GM19372 (cell line): Measurements from ENCODE around the gene IGSF9B.

Experiments used
- ATAC-seq: cut with Tn5 transposase; IDR thresholded peaks from one replicate; pipeline ENCODE4 v1.9.1; 2021; ENCODE audit warnings: mild to moderate bottlenecking, low read depth, moderate library complexity; ENCODE audit not compliant: unreplicated experiment

The IGSF9B gene

DNA sequence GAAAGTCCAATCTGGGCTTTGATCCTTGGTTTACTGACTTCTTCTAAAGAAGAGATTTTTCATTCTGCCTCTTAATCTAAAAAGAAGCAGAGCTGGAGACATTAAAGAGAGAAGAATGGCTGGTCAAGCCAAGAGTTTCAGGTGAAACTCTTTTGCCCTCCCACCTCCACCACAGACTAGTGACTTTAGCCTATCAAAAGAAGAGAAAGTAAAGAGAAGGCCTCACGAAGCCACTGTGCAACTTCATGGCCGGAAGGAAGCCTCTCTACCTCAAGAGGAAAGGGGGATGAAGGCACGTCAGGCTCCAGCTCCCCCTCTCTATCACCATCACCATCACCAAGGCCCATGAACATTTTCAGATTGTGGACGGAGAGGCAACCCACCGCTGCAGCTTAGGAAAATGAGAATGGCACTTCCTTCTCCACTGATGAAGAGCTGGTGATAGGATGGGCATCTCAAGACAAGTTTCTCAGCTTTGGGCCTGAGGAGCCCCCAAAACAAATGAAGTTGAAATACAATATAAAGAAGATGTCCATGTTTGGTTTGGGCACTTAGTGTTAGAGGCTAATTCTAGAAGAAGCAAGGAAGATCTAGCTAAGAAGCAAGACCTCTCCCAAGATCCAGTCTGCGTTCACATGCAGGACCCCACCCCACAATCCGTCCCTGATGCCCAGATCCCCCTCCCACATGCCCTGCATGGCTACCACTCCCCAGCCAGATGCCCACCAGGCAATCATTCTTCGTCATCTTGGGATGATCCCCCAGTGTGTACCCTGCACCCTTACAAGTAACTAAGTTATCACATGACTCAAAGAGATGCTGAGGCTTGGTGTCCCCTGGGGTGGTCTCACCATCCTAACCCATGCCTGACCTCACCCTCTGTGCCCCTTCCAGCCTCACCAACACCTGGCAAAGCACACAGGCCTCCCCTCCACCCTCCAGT is 52.6 kb downstream of the IGSF9B start:
- no peak for ATAC-seq

DNA sequence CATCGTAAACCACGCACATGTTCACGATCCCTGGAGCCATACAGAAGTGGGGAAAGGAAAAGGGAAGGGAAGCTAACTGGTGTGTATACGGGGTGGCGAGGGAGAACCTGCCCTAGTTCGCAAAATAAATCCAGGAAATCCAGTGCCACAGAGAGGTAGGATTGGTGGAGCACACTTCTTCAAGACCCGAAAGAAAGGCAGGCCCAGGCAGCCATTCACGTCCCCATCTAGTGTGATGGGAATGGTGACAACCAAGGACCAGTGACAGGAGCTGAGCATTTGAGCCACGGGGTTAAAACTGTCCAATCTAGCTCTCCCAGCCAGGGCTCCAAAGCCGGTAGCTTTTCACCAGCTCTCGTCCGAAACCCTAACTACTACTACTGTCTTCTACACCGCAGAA is 53.7 kb downstream of the IGSF9B start:
- ATAC-seq, result no peak

DNA sequence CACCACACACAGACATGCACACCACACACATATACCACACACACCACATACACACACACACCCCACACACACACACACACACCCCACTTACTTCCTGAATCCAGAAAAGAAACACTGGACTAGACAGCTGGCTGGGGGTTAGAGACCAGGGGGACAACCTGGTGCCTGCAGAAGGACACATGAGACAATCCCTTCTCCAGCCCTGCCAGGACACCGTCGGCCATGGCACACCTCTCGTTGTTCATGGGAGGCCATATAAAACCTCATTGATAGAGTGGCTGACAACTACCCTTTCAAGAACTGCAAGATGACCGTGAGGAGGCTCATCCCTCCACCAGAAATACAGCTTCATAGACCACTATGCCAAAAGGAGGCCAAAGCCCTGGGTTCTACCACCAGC is 54.3 kb downstream of the IGSF9B start:
- ATAC-seq, result no peak

DNA sequence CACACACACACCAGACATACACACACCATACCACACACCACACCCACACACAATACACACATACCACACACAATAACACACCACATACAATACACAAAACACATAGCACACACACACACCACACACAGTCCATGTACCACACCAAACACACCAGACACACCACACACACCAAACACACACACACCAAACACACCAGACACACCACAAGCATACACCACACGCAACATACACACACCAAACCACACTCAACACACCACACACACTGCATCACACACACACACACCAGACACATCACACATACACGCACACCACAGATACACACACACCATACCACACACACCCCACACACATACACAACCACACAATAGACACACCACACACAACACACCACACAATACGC is 54.8 kb downstream of the IGSF9B start:
- ATAC-seq, result no peak

DNA sequence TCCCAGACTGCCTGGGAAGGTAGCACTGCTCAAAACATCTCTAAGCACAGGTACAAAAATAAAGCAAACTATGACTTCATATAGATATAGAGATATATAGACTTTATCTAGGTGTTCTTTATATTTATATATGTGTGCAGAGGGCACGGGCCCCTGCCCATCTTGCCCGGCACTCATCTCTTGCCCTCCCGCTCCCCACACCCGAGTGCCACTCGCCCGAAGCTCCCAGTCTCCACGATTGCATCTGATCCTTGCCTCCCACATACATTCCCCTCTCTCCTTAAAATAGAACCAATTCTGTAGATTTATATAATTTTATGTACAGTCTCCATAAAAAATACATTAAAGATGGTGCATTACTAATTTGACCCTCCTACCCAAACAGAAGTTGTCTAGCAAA is 55.5 kb downstream of the IGSF9B start:
- no peak for ATAC-seq

DNA sequence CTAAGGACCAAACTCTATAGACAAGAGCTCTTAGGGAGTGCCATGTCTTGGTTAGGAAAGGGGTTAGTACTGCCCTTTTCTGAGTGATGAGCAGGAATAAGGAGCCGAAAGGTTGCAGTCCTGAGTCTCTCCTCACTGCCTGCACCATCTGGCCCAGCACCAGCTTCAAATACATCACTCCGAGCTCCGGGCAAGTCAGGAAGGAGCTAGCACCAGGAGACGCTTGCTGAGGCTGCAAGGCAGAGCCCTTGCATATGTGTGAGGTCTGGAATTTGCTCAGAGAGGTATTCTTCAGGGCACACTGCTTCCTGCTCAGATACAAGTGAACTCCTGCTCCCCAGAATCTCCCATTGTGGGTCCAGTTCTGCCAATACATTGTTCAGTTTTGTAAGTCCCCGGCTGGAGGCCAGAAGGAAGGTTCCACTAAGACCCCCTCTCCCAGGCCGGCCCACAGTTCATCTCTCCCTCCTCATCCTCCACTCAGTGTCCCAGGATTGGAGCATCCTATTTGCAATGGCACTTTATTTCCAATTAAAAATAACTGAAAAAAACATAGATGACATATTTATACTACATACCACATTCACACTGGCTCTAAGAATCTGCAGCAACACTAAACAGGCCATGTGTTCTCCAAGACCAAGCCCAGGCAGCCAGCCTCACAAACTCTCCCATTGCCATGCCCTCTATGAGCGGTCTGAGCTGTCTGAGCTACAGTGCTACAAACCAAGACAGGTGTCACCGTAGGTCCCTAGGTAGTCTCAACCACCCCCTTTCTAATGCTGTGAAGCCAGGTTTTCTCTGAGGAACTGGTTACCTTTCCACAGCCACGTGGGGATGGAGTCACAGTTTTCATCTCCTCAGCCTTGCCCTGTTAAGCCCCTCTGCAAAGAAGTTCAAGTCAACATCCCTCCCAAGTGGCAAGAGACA is 56.3 kb downstream of the IGSF9B start:
- no peak for ATAC-seq

DNA sequence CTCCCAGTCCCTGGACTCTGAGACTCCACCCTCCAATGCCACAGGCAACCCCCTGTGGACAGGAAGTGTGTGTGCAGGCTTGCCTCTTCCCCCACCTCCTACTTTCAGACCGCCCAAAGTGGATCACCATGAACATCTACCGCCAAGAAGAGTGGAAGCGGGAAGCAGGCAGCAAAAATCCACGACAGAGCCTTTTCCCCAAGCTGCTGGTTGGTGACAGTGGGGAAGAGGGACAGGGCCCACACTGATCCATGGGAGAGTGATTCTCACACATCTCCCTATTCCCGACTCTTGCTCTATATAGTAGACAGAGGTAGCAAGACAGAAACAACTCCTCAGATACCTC is 58.0 kb downstream of the IGSF9B start:
- ATAC-seq, result no peak

DNA sequence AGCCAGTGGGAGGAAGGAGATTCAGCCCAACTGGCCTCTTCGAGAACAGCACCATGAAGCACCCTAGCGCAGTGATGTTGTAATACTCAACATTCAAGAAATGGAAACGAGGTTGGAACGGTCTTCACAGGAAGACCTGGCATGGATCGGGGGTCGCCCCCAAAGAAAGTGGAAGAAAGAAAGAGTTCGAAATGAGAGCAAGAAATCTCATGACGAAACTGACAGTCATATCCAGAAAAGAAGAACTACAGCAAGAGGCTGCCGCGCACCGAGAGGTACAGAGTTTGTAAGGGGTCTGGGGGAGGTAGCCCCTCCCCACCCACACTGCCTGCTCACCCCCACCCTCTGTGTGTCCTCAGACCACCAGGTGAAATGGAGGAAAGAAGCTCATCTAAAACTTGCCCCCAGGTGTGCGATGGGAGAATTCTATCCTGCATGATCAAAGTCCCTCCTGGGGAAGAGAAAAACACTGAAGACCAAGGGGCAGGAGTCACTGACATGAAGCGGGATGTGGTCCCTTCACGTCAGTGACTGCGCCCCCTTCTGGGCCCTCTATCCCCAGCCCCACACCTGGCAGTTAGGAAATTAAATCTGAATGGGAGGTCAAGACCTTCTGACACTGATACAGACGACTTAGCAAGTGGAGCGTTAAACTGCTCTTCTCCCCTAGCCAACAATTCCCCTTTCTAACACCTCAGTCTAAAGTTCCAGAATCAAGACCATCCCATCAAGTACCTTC is 58.6 kb downstream of the IGSF9B start:
- ATAC-seq, result no peak

DNA sequence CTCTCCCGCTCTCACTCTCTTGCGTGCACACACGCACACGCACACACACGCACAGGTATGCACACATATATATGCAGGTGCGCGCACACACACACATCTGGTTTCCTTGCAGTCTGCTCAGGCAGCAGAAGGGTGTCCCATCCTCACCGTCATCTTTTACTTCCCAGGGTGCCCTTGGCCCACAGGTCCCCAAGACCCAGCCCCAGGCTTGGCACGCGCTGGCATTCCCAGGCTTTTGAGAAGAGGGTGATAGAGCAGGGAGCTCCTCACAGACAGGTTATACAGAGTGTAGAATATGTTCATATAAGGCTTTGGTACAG is 59.5 kb downstream of the IGSF9B start:
- no peak for ATAC-seq

DNA sequence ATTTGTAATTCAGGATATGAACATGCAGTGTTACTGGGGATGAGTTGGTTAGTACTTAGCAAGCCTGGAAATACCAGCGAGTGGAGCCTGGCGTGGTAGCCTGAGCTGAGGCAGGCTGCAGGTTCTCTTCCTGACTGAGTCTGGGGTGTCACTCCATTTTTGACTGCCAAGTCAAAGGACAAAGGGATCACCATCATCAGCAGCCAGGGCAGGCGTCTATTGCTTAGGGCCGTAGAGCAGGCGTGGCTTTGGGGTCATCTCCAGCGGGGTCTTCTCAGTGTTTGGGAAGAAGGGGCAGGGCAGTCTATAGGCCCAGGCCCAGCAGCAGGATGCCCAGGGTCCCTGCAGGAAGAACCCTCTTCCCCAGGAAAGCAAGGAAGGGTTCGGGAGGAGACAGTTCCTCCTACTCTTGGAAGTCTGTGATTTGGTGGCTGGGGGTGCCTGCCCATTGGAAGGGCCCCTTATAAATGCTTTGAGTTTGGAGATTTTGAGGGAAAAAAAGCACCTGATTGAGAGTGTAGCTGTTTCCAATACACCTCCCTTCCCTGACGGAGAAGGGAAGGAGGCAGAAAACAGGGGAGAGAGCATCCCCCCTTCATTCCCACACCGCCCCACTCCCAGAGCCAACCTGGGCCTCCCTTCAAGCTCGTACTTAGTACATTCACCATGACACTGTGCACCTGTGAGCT is 60.0 kb downstream of the IGSF9B start:
- no peak for ATAC-seq

DNA sequence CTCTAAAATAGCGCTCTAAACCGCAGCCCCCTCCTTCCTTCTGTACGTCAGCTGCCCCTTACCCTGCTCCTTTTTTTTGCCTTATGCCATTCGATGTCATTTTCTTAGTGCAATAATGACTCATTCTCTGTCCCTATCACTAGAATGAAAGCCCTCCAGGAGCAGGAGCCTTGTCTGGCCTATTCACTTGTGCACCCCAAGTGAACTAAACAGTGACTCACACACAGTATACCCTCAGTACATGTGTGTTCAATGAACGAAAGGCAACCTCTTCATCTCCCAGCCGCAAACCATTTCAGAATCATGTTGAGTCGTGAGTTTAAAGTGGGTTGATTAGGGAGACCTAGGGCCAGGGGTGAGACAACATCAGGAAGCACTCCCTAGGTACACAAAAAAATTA is 60.7 kb downstream of the IGSF9B start:
- no peak for ATAC-seq

DNA sequence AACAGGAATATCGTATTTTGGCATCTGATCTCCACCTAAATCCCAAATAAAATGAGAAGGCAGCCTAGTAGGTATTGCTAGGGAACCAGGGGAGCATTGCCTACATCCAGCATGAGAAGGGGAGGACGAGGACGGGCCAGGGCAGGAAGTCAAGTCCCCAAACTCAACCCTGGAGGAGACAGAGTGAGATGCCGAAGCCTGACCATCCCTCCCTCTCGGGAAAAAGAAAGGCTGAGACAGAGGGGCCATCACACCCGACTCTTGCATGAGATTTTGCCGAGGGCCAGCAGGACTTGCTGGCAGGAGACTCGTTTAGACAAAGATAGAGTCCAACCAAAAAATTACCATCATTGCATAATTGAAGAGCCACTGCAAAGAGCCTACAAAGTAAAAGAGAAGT is 61.2 kb downstream of the IGSF9B start:
- no peak for ATAC-seq

DNA sequence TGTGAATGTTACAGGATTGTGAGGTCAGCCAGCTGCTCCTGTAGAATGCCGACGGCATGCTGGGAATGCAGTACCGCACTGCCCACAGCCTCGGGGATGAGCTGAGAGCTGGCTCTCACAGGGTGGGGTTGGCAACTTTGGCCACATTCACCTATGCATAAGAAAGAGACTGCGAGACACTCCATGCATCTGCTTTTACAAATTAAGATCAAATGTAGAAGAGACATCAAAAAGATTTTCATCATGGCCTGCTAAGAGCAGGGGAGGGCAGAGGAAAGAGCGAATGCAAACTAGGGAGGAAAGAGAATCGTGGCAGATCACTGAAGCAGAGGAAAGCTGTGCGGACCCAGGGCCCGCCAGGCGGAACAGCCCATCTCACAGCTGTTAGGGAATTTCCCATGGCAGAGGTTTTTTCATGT is 61.7 kb downstream of the IGSF9B start:
- ATAC-seq, result no peak

DNA sequence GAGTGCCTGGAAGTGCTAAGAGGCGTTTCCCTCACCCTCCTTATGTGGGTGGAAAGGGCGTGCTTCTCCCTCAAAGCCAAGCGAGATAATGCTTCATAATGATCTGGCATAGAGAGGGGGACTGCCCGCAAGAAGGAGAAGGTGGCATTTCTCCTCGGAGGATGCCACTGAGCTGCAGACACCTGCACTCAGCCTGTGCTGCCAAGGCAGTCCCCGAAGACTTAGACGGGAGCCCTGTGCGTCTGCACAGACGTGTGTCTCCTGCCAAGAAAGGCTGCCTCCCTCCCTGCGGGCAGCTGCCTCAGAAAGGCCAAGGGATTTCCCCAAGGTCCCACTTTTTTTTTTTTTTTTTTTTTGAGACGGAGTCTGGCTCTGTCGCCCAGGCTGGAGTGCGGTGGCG is 63.4 kb downstream of the IGSF9B start:
- ATAC-seq, result no peak

DNA sequence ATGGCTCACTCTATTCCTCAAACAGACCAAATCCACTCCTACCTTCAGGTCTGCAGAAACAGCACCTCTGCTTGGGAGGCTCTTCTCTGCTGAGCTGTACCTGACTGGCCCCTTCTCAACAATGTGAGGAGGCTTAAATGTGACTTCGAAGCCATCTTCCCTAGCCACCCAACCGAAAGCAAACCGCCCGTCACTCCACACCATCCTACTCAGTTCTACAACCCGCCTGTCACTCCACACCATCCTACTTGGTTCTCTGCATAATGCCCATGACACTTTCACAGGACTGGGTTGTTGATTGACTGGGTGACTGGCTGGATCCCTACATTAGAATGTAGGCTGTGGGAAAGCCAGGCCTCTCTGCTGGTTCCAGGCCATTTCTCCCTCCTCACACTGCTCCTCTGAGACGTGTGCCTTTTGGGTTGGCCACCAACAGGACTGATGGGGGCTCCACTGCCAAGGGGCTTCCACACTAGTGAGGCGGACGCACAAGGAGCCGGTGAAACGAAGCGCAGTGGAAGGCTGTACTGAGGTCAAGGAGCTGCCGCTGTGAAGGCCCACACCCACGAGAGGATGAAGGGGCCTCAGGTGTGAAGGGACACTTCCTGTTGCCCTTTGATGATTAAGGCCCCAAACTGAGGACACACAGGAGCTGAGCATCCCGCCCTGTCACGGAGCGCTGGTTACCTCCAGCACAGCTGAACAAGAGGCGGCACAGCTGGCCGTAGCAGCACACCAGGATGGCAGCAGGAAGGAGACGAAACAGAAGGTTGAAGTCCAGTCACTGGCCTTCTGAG is 64.0 kb downstream of the IGSF9B start:
- ATAC-seq, result no peak

DNA sequence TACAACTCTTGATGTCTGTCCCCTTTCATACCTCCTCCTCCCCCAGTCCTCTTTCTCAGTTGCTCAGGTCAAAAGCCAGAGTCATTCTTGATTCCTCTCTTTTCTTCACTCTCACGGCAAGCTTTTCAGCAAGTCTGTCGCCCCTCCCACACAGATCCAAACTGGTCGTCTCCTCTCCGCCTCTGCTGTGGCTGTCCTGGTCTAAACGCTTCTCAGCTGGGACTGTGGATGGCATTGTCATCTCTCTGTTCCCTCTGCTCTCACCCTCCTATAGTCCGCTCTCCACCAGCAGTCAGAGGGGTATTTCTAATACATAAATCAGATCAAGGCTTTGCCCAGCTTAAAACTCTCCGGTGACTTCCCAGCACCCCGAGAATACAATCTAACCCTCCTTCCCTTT is 64.6 kb downstream of the IGSF9B start:
- no peak for ATAC-seq

DNA sequence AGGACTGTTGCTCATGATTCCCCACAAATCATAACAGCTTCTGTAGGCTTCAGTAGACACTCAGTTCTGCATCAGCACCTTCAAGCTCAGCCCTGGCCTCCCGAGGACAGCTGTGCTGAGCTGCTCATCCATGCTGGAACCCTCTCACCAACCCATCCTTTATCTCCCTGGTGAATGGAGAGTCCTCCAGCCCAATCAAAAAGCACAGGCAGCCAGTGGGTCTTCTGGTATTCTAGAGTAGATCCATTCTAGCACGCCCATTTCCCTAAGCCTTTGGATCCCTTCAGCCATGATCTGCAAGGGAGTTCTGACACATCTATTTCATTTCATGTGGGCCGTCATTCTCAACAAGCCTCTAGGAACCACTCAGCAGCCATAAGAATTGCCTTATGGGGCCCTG is 66.9 kb downstream of the IGSF9B start:
- ATAC-seq, result no peak

DNA sequence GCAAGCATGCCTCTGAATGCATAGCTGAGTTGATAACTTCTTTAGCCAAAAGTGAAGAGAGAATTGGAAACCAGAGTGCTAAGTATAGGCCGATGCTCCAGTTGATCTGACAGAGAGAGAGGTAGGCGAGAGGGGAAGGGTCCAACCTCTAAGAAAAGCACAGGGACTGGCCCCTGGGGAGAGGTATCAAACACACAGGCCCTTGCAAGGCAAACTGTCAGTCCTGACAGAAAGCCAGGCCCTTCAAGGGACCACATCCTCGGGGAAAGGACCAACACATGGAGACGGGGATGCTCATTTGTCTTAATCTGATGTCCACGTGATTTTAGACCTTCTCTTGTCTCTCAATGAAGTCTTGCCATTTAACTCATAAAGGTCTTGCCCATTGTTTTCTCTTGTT is 67.6 kb downstream of the IGSF9B start:
- ATAC-seq, result no peak

DNA sequence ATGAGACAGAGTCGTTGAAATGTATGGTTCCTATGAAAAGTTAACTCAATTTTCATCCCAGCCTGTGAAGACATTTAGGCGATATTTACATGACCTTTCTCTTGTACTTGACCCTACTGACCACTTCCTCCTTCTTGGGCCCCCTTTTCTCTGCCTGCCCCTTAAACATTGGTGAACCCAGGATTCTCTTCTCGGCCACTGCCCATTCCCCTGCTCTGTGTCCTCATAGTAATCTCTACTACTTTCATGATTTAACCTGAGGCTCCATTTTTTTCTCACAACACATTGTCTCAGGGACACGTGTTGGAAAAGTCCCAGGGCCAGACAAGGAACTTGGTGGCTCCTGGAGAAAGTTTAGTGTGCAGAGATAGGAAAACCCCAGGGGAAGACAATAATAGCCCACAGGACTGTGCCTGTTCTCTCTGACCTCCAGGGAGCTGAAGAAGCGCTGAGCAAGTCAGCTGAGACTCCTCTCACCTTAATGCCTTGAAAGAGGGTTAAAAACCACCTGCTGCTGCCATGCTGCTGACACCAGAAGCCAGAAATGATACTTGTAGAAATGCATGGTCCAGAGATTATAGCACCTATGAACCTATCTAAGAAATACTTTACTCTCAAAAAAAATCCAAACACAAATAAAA is 69.0 kb downstream of the IGSF9B start:
- no peak for ATAC-seq
